HAP-1 (cell line): ENCODE results near the gene C2orf78.

Experiments
- DNase-seq, 2 experiments: peaks; one replicate each; pipeline ENCODE4 v3.0.0-alpha.2; 2016 to 2020; ENCODE audit warnings: low spot score in 2 of 2
- H3K27me3 ChIP-seq: fragments of 250-450 bp; sonication (Bioruptor Pico); 2 replicates; pipeline ENCODE4 v1.5.1; 2020; ENCODE audit warnings: low read depth, mild to moderate bottlenecking, moderate library complexity
- H3K36me3 ChIP-seq: fragments of 250-450 bp; sonication (Bioruptor Pico); replicated peaks from 2 replicates; pipeline ENCODE4 v1.5.1; 2020; ENCODE audit warnings: mild to moderate bottlenecking
- H3K4me1 ChIP-seq: fragments of 250-450 bp; sonication (Bioruptor Pico); 2 replicates; pipeline ENCODE4 v1.5.1; 2020; ENCODE audit warnings: mild to moderate bottlenecking
- H3K4me3 ChIP-seq: fragments of 250-450 bp; sonication (Bioruptor Pico); 2 replicates; pipeline ENCODE4 v1.5.1; 2020; ENCODE audit warnings: mild to moderate bottlenecking, moderate library complexity
- H3K9me3 ChIP-seq: fragments of 250-450 bp; sonication (Bioruptor Pico); 2 replicates; pipeline ENCODE4 v1.5.1; 2020; ENCODE audit warnings: mild to moderate bottlenecking, moderate library complexity
- in situ Hi-C: fragments of 300-500 bp; cut with MboI; formaldehyde crosslinking; loops from 3 replicates; pipeline ENCODE4 v1.14.3; 2020; ENCODE audit warnings: low sequenced_read_pairs, inconsistent platforms, mixed read lengths

C2orf78 gene

DNA sequence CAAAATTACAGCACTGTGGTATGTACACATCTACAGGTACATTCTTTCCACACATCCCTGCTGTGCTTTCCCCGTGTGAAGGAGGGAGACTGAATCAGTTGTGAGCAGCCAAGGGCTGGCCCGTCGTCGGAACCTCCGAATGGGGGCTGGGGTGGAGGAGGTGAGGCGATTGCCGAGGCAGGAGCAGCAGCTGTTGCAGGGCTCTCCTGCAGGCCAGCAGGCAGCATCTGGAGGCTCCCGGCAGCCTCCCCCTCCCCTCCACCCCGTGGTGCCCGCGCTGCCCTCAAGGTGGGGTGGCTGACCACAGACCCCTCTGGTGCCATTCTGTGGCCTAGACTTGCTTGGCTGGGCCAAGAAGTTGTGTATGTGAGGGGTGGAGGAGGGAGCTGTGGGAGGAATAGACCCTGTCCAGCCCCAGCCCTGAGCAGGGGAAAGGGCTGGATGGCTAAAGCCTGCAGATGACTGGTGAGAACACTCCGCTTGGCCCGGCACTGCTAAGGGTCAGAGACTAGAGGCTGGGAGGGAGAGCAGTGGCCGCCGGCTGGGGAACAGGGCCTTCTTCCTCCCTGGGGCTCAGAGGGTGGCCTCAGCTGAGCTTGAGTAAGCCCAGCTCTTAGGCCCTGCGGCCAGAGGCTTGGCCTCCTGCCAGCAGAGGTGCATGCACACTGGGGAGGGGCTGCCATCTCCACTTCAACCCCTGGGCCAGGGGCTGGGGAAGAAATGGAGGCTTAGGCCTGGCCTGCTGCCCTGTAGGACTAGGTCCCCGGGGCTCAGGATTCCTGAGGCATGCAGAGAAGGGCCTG is 52.4 kb downstream of the C2orf78 start:
- H3K4me3 ChIP-seq = no peak overlapping the region
- no peak for DNase-seq
- no peaks in the 10 kb centered on the region; the same call in 1 of the 2 replicates for H3K4me1 ChIP-seq
- H3K27me3 ChIP-seq = no peaks in the 10 kb centered on the region
- in situ Hi-C loops = no loop called here
- H3K9me3 ChIP-seq = no peaks in the 10 kb centered on the region
- peaks cover 47% of the 10 kb centered on the region for H3K36me3 ChIP-seq

DNA sequence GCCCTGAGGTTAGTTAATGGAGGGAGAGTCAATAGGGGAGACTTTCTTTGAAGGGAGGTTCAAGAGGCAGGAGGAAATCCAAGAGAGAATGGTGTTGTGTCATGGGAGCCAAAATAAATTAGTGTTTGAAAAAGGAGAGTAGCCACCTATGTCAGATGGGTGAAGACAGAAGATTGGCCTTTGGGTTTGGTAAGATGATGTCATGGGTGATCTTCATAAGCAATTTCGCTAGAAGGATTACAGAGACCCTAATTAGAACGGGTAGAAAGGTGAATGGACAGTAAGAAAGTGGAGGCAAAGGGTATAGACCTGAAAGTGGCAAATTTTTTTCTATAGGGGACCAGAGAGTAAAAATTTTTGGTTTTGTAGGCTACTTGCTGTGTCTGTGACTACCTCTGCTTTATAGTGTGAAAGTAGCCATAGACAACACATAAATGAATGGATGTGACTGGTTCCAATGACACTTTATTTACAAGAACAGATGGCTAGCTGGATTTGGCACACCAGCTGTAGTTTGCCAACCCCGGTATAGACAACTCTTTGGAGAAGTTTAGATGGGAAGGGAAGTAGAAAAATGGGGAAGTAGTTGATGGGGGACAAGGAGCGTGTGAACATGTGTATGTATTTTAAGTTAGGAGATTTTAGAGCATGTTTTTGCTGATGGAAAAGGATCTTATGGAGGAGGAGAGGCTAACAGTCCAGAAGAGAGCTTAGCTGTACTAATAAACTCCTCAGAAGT is 54.0 kb downstream of the C2orf78 start:
- Histone ChIP-seq H3K9me3 (no peaks in the 10 kb centered on the region), H3K36me3 (peaks cover 47% of the 10 kb centered on the region), H3K4me1 (no peaks in the 10 kb centered on the region; the same call in 1 of the 2 replicates), H3K4me3 (no peak overlapping the region), H3K27me3 (no peaks in the 10 kb centered on the region)
- DNase-seq = no peak
- in situ Hi-C loops = no loop called here

DNA sequence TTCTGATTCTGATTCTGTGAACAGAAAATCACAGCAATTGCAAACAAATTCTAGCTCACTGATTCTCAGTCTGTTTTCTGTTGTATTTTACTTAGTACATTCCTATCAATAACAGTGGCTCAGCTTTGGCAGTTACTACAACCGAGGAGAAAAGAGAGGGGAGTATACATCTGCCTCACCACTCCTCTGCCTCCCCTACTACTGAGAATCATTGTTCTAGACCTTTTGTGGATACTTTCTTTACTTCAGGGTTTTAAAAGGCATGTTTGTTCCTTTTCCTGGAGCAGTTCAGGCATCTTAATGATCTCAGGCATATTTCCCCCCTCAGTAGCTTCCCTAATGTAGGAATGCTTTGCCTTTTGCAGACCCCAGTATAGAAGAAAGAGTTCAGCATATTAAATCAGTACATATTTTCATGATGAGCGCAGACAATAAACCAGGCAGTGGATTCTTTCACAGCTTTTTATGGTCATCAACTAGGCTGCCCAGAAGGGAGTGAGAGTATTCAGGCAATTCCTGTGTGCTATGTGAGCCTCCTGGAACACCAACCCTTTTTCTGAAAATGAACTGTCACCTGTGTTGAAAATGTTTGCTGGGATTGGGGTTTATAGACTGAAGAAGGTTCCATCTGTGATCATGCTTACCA is 55.0 kb downstream of the C2orf78 start:
- Histone ChIP-seq H3K27me3 (no peaks in the 10 kb centered on the region), H3K36me3 (peaks cover 39% of the 10 kb centered on the region), H3K9me3 (no peaks in the 10 kb centered on the region), H3K4me3 (no peak overlapping the region), H3K4me1 (no peaks in the 10 kb centered on the region)
- in situ Hi-C loops = no loop called here
- DNase-seq = no peak

DNA sequence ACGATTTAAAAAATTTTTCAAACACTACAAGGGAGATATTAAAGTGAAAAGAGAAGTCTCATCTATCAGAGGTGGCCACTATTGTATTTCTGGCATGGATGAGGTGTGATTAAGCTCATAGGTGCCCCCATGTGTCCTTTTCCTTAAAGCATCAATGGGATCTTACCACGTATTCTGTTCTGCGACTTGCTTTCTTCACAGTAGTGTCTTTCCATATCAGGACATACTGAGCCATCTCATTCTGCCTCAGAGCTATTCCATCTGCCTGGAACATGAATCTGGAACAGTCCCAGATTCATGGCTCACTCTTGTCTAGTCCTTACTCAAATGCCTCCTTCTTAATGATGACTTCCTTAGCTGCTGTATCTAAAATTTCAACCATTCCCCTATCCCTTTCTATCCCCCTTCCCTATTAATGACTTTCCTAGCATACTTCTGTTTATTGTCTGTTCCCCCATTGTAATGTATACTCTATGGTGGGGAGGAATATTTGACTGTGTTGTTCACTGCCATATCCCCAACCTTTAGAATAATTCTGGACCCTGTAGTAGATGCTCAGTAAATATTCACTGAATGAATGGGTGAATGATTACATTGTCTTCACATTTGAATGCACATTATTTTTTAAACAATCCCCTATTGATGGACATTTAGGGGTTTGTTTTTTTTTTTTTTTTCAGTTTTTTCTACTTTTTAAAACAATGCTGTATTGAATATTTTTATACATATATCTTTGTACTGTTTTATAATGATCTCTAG is 55.8 kb downstream of the C2orf78 start:
- H3K4me1 ChIP-seq = no peaks in the 10 kb centered on the region
- in situ Hi-C loops = no loop called here
- peaks cover 37% of the 10 kb centered on the region for H3K36me3 ChIP-seq

DNA sequence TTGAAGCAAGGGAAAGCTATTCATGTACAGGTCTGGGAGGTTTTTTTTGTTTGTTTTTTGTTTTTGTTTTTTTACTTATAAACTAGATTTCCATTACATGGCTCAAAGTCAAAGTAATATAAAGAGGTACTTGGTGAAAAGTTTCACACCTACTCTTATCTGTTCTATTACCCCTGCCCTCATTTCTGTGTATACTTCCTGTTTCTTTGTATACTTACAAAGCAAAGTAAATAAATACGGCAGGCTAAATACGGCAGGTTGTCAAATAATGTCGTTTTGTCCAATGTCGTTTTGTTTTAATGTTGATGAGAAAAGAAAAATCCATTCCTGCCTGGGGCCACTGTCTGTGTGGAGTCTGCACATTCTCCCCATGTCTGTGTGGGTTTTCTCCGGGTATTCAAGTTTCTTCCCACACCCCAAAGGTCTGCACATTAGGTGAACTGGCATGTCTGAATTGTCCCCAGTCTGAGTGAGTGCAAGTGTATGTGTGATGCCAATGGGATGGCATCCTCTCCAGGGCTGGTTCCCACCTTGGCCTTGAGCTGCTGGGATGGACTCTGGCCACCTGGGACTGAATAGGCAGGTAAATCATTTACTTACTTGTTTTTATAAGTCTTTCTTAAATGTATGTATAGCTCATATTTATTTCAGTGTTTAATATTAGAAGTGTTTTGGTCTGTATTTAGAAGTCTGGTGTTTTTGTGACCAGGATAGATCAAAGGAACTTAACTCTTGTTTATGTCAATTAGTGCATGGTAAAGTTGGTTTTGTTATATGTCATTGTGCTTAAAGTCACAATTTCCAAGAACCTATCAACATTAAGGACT is 58.1 kb downstream of the C2orf78 start:
- in situ Hi-C loops = no loop called here
- Histone ChIP-seq H3K36me3 (peaks cover 47% of the 10 kb centered on the region), H3K4me1 (no peaks in the 10 kb centered on the region), H3K9me3 (no peaks in the 10 kb centered on the region), H3K4me3 (no peak overlapping the region), H3K27me3 (no peaks in the 10 kb centered on the region)
- DNase-seq = no peak

More for the DNA sequence above, 55.8 kb downstream of the C2orf78 start:
- DNase-seq = no peak
- no peaks in the 10 kb centered on the region for H3K27me3 ChIP-seq
- no peak overlapping the region for H3K4me3 ChIP-seq
- no peaks in the 10 kb centered on the region for H3K9me3 ChIP-seq

DNA sequence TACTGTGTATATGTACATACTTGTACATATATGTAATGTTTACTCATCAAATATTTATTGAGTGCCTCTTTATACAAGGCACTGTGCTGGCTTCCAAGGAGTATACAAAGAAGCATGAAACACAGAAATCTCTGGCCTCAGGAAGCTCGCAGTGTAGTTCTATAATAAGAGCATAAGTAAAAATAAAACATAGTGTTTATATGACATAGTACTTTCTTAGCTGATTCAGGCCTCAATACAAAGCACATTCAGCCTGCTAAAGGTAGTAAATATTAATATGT is 58.7 kb downstream of the C2orf78 start:
- Histone ChIP-seq H3K27me3 (no peaks in the 10 kb centered on the region), H3K4me3 (no peak overlapping the region), H3K4me1 (no peaks in the 10 kb centered on the region), H3K36me3 (peaks cover 51% of the 10 kb centered on the region), H3K9me3 (no peaks in the 10 kb centered on the region)
- DNase-seq = no peak
- in situ Hi-C loops = no loop called here

DNA sequence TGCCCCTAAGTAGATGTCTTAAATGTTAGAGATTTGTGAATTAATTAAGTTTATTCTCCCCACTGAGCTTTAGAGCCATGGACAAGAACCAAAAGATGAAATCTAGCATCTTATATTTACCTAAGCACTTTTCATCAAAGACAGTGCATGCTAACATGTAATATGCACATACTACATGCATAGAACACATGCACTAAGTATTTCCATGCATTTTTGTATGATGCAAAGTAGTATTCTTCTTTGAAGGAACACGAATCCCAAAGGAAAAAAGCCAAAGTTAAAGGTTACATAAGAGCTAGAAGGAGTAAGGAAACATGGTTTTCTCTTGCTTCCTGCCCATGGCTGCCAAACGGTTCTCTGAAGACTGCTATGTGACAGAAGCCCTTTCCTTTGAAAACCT is 60.1 kb downstream of the C2orf78 start:
- no peak for DNase-seq
- Histone ChIP-seq H3K4me1 (no peaks in the 10 kb centered on the region), H3K27me3 (no peaks in the 10 kb centered on the region), H3K4me3 (no peak overlapping the region), H3K36me3 (peaks cover 51% of the 10 kb centered on the region), H3K9me3 (no peaks in the 10 kb centered on the region)
- in situ Hi-C loops = no loop called here

DNA sequence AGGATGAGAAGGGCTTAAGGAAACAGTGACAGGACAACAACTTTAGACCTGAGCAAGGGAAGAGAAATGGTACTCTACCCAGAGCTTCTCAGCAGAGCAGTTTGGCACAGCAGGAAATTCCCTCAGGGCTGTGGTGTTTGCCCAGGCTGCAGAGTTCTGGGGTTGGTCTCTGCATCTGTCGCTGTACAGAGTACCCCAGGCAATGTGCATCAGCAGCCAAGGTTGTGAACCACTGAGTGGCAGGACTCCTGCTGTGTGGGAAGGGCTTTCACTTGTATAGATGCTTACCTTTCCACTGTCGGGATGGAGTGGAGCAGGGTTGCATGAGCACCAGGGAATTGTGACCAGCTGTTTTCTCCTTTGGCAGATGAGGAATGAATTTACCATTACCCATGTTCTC is 66.0 kb downstream of the C2orf78 start:
- H3K4me1 ChIP-seq = no peaks in the 10 kb centered on the region
- H3K9me3 ChIP-seq = no peaks in the 10 kb centered on the region
- H3K36me3 ChIP-seq = peaks cover 83% of the 10 kb centered on the region
- H3K4me3 ChIP-seq = no peak overlapping the region
- DNase-seq = no peak
- in situ Hi-C loops = no loop called here
- no peaks in the 10 kb centered on the region for H3K27me3 ChIP-seq

DNA sequence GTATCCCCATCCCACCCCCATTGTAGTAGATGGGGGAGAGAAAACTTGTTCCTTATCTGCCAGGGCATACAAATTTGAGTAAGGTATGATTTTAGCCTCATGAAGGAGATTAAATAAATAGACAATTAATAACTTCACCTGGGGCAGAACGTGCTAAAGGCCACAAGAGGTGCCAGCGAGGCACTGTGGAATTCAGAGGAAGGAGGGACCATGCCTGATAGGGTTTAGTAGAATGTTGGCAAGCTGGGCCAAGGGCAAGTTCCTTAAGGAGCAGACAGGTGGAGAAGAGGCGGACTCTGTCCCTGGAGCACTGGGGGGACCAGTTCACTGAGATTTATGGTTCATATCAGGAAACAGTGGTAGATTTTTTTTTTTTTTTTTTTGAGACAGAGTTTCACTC is 67.3 kb downstream of the C2orf78 start:
- Histone ChIP-seq H3K4me3 (no peak overlapping the region), H3K36me3 (peaks cover 85% of the 10 kb centered on the region), H3K27me3 (no peaks in the 10 kb centered on the region), H3K9me3 (no peaks in the 10 kb centered on the region), H3K4me1 (no peaks in the 10 kb centered on the region)
- DNase-seq = peak in 1 of 2 experiments; percentile 24
- in situ Hi-C loops = no loop called here

DNA sequence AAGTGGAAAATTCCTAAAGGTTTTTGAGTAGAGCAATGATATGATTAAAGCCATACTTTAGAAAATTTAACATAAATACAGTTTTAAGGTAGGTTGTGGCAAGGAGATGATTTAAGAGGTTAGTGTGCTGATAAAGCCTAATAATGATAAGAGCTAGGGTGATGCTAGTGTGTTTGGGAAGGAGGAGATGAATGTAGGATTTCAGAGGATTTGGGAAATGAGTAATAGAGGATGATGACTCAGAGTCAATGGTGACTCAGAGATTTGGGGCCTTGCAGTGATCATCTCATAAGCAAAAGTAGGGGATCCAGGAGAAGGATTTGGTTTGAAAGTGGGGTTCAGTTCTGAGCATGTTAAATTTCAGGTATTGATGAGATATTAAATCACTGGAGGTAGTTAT is 68.0 kb downstream of the C2orf78 start:
- Histone ChIP-seq H3K36me3 (peaks cover 86% of the 10 kb centered on the region), H3K27me3 (no peaks in the 10 kb centered on the region), H3K4me3 (no peak overlapping the region), H3K9me3 (no peaks in the 10 kb centered on the region), H3K4me1 (no peaks in the 10 kb centered on the region)
- no peak for DNase-seq
- in situ Hi-C loops = no loop called here

DNA sequence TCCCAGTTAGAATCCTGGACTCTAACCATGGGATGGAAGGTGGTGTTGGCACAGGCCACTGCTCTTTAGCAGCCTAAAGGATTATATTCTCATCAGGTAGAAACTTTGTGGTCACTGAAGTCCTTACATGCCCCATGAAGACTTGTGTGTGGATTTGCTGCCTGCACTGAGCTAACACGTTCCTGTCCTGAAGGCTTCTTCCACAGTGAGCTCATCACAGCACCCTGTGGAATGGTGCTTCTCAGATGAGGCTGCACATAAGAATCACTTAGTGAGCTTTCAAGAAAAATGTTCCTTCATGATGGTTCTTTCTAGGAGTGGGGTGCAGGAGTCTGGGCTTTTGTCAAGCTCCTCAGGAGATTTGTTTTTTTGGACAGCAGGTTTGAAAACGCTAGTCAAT is 71.5 kb downstream of the C2orf78 start:
- in situ Hi-C loops = no loop called here
- no peak for DNase-seq
- H3K4me3 ChIP-seq = no peak overlapping the region
- H3K4me1 ChIP-seq = no peaks in the 10 kb centered on the region
- H3K9me3 ChIP-seq = no peaks in the 10 kb centered on the region
- peaks cover 76% of the 10 kb centered on the region for H3K36me3 ChIP-seq
- H3K27me3 ChIP-seq = no peaks in the 10 kb centered on the region

DNA sequence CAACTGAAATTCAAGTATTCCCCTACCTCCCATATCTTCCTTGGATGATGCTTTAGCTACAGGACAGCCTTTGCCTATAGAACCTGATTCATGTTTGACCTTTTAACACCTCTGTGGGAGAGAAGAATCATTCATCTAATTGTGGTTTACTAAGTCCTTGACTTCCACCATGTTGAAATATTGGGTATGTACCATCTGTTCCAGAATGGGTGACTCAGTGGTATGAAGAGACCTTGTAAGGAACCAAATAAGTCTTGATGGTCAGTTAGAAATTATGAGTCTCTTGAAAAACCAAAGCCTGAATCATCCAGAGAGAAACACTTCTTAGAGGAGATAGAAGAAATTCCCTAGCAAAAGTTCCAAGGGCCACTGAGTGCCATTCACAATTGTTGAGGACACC is 72.2 kb downstream of the C2orf78 start:
- DNase-seq = no peak
- in situ Hi-C loops = no loop called here

More for the DNA sequence above, 72.2 kb downstream of the C2orf78 start:
- H3K9me3 ChIP-seq = no peaks in the 10 kb centered on the region
- no peaks in the 10 kb centered on the region for H3K27me3 ChIP-seq
- no peaks in the 10 kb centered on the region for H3K4me1 ChIP-seq
- H3K36me3 ChIP-seq = peaks cover 76% of the 10 kb centered on the region
- H3K4me3 ChIP-seq = no peak overlapping the region
